DMS79 treated with DMSO at 0.1 percent for 48 hours (cell line): ENCODE measurements around the gene CD151.

Source experiments
- DNase-seq: peaks from one replicate; lab custom pipeline; 2025; lab: John Stamatoyannopoulos, UW

Gene CD151

DNA sequence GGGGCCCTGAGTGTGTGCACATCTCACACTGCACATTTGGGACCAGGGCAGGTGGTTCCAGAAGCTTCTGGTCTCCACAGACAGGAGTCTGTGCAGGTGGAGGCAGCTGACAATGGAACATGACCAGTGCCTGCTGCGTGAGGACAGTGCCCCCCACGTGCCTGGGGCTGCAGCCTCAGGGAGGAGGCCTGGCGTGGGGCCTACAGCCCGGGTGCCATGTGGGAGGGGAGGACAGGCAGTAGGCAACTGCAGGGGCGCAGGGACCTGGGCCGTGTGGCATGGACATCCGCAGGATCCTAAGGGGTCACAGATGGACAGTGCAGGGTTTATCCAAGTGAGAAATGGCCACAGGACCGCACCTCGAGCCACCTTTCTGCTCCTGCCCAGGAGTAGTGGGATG is 38.7 kb downstream of the CD151 start:
- DNase-seq: no peak

DNA sequence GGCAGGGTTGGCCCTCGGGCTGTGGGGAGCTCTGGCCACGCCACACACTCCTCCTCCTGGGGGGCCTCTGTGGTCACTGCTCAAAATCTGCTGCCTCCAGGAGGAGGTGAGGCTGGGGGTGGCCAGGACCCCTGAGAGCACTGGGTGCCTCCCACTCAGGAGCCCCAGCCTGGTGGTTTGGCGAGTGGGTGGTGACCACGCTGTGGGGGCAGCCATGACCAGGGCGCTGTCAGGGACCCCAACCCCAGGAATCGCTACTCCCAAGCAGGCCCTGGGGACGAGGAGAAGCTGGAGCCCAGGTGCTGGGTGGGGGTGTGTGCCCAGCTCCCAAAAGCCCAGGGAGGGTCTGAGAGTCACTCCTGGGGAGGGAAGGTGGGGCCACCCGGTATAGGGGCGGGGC is 40.0 kb downstream of the CD151 start:
- DNase-seq: no peak

DNA sequence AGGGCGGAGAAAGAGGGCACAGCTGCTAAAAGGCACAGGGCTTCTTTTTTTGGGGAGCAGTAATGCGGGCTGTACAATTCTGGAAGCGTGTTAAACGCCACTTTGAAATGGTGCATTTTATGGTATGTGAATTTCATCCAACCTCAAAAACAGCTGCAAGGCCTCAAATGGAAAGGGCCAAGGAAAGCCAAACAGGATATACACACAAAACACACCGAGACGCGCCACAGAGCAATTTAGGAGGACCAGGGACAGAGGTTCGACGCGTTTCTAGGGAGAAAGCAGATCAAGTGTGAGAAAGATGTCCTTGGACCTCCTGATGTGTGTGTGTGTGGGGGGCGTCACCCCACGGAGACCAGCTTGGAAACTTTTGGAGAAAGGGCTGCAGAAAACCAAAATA is 41.0 kb downstream of the CD151 start:
- no peak for DNase-seq

DNA sequence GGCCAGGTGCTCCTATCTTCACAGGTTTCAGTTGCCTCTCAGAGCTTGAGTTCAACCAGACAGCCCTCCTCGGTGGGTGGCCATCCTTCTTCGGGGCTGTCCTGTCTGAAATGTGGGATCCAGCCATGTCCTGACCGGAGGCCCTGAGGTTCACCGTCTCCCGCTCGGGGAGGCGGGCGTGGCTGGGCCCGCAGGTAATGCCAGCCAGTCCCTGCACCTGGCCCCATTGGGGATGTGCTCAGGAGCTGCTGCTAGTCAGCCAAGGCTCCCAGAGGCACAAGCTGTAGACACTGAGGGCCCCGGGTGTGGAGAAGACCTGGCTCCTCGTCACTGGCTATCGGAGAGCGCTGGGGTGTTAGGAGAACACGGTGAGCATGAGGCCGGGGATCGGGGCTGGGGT is 42.5 kb downstream of the CD151 start:
- DNase-seq: no peak

DNA sequence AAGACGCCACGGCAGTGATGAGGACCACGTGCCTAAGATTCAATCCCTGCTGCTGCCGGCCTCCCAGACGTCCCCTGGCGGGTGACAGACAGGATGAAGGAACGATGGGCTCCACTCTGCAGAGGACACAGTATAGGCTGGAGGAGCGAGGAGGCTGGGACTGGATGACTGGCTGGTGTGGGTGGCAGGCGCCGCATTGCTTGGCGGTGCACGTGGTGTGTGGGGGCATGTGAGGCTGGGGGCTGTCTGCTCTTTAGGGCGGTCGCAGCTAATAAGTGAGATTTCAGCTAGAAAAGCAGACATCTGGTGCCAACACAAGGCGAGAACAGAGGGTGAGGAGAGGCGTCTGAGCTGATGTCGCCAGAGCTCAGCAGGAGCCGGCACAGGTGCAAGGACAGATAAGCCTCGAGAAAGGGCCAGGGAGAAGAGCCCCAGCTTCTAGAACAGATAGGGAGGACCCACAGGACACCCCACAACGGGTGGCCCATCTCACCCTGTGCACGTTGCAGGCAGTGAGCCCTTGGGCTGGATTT is 43.1 kb downstream of the CD151 start:
- DNase-seq: no peak

DNA sequence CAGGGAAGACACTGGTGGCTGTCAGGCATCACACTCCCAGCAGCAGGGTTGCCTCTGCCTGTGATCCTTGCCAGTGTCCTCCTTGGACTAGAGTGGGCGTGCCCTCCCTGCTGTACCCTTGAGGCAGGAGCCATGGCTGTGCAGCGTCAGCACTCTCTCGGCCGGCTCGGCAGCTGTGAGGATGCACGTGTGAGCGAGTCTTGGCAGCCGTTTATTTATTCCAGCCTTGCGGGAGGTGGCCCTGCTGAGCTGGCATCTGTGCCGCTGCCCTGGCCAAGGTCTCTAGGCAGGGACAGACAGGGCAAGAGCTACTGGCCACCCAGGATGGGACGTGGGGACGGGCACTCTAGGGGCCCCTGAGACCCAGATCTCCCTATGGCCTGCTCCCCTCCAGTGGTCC is 43.8 kb downstream of the CD151 start:
- peak; percentile 21 for DNase-seq

DNA sequence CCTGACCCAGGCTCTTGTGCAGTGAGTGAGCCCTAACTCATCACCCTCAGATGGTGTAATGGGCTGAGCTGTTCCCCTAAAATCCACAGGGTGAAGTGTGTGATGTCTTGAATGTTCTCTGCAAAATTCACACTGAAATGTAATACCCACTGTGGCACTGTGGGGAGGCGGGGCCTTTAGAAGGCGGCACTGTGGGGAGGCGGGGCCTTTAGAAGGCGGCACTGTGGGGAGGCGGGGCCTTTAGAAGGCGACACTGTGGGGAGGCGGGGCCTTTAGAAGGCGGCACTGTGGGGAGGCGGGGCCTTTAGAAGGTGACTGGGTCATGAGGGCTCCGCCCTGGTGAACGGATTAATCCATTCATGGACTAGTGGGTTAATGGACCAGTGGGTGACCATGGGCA is 44.8 kb downstream of the CD151 start:
- DNase-seq: no peak

DNA sequence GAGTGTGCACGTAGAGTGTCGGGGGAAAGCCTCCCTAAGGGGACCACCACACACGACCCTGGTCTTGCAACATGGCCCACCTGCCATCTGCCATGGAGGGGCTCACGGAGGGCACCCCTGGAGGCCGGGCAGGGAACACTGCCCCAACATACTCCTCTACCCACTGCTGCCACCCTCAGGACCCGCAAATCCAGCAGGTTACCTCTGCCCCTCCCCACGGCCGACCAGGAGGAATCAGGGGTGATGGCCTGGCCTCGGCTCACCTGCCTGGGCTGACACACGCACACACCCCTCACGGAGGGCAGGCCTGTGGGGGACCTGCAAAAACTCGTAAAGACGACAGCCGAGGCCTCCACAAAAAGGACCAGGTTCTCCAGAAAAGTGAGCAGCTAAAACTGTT is 47.7 kb downstream of the CD151 start:
- no peak for DNase-seq

DNA sequence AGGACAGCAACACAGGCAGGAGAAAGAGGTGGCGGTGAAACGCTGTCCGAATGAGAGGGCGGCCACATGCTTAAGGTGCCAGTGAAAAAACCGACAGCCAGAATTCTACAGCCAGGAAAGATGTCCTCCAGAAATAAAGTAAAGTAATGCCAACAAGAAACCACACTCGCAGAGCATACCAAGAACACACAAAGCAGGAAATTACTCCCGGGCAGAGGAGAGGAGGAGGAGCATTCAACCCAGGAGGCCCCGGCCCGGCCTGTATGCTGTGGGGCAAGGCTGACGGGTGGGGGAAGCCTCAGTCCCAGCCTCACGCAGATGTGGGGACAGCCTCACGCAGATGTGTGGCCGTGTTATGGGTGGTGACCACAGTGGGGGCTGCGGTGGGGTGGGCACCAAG is 49.8 kb downstream of the CD151 start:
- no peak for DNase-seq

DNA sequence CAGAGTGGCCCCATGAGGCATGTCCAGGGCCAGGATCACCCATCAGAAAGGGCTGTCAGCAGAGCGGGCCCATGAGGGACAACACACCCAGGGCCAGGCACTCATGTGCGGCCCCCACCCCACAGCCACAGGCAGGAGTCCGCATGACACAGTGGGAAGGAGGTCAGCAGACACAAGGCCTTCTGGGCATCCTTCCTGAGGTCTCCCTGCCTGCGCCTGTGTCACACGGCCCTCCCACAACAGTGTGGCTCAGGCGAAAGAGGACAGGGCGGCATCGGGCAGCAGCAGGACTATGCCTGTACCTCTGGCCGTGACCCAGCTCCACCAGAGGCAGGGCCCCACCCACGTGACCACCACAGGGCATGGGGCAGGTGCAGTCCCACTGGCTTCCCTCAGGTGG is 50.8 kb downstream of the CD151 start:
- no peak for DNase-seq

DNA sequence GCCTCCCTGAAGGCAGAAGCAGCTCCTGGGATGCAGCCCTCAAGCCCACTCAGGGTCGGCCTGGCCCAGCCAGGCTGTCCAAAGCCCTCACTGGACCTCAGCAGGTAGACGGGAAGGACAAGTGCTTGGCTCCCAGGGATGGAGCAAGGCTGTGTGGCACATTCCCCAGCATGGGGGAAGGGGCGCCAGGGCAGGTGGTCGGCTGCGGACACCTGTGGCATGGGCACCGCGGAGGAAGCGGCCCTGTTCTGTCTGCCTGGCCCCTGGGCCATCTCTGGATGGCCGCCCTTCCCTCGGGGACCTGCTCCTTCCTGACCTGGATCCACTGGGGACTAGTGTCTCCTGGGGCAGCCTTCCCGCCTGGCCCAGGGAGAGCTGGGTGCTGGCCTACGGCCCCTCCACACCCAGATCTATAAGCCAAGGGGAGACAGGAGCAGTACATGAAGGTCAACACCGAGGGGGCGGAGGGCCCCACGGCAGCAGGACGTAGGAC is 51.9 kb downstream of the CD151 start:
- no peak for DNase-seq

DNA sequence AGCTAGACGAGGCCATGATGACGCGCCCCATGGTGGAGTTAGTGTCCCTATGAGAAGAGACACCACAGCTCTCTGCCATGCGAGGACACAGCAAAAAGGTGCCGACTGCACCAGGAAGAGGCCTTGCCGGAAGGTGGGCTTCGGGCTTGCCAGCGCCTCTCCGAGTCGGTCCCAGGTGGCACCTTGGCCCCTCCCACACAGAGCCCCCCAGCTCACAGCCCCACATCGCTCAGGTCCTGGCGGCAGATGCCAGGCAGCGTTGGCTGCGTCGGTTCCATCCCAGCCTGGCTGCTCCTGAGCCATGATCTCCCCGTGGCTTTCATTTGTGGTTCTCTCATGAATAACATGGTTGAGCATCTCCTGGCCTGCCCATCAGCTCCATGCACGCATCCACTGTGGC is 53.8 kb downstream of the CD151 start:
- DNase-seq: no peak

DNA sequence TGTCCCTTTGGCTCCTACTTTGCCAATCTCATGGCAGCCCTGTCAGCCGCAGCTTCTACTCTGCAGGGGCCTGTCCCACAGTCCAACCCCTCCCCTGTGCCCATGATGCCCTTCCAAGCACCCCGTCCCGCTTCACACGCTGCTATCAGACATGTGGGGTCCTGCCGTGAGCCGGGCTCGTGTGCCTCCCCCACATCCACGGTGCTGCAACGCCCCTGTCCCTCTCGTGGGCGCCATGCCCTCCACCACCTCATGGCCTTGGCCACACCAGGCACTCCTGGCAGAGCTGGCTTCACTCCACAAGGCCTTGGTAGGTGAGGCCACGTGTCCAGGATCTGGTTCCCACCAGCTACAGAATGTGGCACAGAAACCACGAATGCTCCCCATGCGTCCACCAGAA is 54.8 kb downstream of the CD151 start:
- no peak for DNase-seq
